ENCODE data around the gene NELFB. TPM values are rescaled to one million over a fixed set of nuclear protein-coding genes. Genes with fewer than 3 reads are reported as not detected.

The NELFB gene
- total RNA-seq, 2 donors from 2014 or later: 73.3 to 86.6 TPM

DNA sequence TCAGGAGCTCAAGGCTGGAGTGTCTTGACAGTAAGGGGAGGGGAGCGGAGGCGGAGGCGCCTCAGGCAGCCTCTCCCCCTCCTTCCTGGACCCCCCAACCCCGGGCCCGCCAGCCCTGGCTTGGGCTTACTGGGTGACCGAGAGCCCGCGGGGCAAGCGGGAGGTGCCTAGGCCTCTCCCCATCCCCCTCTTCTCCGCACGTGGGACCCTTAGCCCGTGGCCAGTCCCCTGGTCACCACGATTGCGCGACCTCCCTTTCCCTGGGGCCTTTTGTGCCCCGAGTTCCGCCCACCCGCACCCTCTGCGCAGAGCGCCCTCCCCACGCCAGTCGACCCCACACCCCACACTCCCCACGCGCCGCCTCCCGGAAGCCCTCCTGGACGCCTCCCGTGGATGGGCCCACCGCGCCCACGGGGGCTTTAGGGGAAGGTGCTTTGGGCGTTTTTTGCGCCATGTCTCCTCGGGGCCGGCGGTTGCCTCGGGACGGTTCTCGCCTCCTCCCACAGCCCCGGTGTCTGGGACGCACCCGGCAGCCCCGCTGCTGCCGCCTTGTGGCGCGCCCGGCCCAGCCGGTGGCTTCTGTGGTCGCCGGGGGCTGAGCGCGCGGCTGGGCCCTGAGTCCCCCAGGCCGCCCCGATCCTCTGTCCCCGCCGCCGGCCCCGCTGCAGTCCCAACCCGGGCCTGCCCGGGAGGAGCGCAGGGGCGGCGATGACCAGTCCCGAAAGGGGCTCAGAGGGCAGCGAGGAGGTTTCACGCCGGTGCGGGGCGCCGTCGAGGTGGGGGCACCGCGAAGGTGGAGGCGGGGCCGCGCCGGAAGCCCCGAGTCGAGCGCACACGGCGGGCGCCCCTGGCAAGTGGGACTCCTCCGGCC is 25.6 kb downstream of the NELFB start:
- peaks cover 9% of the 10 kb centered on the region for H3K4me1 Mint-ChIP-seq
- no peaks in the 10 kb centered on the region for H3K36me3 ChIP-seq (ENCODE audit: control insufficient read depth, insufficient read depth, low read length)
- peaks cover 3% of the 10 kb centered on the region for H3K36me3 Mint-ChIP-seq (ENCODE audit: low read depth)
- H3K27ac ChIP-seq (ENCODE audit: low read depth, low read length): no peak overlapping the region
- H3K27me3 ChIP-seq (ENCODE audit: control insufficient read depth, insufficient read depth, low read length, poor library complexity, severe bottlenecking): no peaks in the 10 kb centered on the region
- peak; percentile 87 for DNase-seq
- peaks cover 10% of the 10 kb centered on the region for H3K4me1 ChIP-seq (ENCODE audit: control insufficient read depth, insufficient read depth, low read length)
- H3K4me3 ChIP-seq (ENCODE audit: low read length): no peak overlapping the region
- H3K9me3 Mint-ChIP-seq: no peaks in the 10 kb centered on the region
- WGBS, 2 experiments (ENCODE audit: insufficient coverage in 1 of 2, insufficient read length in 1 of 2): 82 to 85% methylated on average over 42 to 85 of the region's 85 CpGs
- TF ChIP-seq, protein P1, sequence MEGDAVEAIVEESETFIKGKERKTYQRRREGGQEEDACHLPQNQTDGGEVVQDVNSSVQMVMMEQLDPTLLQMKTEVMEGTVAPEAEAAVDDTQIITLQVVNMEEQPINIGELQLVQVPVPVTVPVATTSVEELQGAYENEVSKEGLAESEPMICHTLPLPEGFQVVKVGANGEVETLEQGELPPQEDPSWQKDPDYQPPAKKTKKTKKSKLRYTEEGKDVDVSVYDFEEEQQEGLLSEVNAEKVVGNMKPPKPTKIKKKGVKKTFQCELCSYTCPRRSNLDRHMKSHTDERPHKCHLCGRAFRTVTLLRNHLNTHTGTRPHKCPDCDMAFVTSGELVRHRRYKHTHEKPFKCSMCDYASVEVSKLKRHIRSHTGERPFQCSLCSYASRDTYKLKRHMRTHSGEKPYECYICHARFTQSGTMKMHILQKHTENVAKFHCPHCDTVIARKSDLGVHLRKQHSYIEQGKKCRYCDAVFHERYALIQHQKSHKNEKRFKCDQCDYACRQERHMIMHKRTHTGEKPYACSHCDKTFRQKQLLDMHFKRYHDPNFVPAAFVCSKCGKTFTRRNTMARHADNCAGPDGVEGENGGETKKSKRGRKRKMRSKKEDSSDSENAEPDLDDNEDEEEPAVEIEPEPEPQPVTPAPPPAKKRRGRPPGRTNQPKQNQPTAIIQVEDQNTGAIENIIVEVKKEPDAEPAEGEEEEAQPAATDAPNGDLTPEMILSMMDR (conservative IDR thresholded peaks at IDR 0.05): peak; percentile 77
- H3K27me3 Mint-ChIP-seq (ENCODE audit: insufficient read depth): peaks cover 15% of the 10 kb centered on the region
- no peak overlapping the region for H3K9ac ChIP-seq (ENCODE audit: extremely low read depth, low read length, poor library complexity, severe bottlenecking)
- peak overlapping the region; percentile 49 for H3K4me3 Mint-ChIP-seq
- no peak overlapping the region for H3K27ac Mint-ChIP-seq
- H3K9me3 ChIP-seq (ENCODE audit: control insufficient read depth, low read length): no peaks in the 10 kb centered on the region

DNA sequence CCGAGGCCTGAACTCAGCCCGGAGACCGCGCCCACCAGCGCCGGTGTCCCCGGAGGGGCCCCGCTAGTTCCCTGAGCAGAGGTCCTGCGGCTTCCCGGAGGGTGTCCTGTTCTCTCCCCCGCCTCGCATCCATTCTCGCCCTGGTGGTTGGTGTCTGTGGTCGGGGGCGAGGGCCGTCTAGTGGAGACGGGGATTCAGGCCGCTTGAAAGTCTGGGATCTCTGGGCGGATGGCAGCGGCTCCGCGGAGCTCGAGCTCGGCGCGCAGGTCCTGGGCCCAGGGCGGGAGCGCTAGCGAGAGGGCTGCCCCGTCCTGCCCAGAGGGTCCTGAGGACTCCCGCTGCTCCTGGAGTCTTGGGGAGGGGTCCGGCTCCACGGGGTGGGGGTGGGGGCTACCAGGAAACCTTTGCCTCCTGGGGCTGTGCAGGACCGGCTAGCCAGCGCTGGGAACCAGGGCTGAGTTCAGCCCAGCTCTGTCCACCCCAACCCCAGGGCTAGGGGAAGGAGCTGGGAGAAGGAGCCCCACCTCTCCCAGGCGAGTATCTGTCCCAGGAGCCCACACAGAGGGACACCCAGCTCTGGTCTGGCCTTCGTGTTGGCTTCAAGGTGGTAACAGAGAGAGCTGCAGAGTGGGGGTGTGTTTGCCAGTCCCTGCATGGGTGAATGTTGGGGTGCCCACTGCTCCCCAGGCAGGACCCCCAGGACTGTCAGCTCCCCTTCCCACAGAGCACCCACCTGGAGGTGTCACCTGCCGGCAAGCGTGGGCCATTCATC is 26.4 kb downstream of the NELFB start:
- H3K9ac ChIP-seq (ENCODE audit: extremely low read depth, low read length, poor library complexity, severe bottlenecking): no peak overlapping the region
- H3K27me3 ChIP-seq (ENCODE audit: control insufficient read depth, insufficient read depth, low read length, poor library complexity, severe bottlenecking): no peaks in the 10 kb centered on the region
- Mint-ChIP-seq H3K4me1 (peaks cover 6% of the 10 kb centered on the region), H3K27me3 (ENCODE audit: insufficient read depth) (peaks cover 15% of the 10 kb centered on the region), H3K36me3 (ENCODE audit: low read depth) (peaks cover 3% of the 10 kb centered on the region), H3K4me3 (peak overlapping the region; percentile 49), H3K9me3 (no peaks in the 10 kb centered on the region), H3K27ac (no peak overlapping the region)
- peak; percentile 87 for DNase-seq
- no peak overlapping the region for H3K4me3 ChIP-seq (ENCODE audit: low read length)
- no peak overlapping the region for H3K27ac ChIP-seq (ENCODE audit: low read depth, low read length)
- no peaks in the 10 kb centered on the region for H3K9me3 ChIP-seq (ENCODE audit: control insufficient read depth, low read length)
- peaks cover 5% of the 10 kb centered on the region for H3K4me1 ChIP-seq (ENCODE audit: control insufficient read depth, insufficient read depth, low read length)
- TF ChIP-seq, protein P1 (conservative IDR thresholded peaks at IDR 0.05): no peak
- WGBS, 2 experiments (ENCODE audit: insufficient coverage in 1 of 2, insufficient read length in 1 of 2): 88 to 95% methylated on average over 9 to 39 of the region's 39 CpGs
- H3K36me3 ChIP-seq (ENCODE audit: control insufficient read depth, insufficient read depth, low read length): no peaks in the 10 kb centered on the region

DNA sequence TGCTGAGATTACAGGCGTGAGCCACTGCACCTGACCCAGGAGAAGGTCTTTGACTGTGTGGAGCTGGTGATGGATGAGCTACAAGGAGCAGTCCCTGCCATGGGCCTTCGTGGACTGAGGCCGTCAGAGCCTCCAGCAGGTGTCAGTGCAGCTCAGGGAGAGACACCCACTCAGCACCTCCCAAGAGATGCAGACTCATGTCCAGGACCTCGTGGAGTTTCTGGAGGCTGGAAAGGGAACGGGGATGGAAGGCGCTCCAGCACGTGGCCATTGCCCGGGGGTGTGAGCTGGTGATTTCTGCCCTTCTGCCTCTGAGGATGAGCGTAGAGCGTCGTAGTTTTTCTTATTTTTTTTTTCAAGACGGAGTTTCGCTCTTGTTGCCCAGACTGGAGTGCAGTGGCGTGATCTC is 31.9 kb downstream of the NELFB start:
- Mint-ChIP-seq H3K36me3 (ENCODE audit: low read depth) (peaks cover 5% of the 10 kb centered on the region), H3K4me3 (no peak overlapping the region), H3K27me3 (ENCODE audit: insufficient read depth) (peaks cover 19% of the 10 kb centered on the region), H3K9me3 (peaks cover 7% of the 10 kb centered on the region), H3K27ac (no peak overlapping the region), H3K4me1 (peaks cover 1% of the 10 kb centered on the region)
- TF ChIP-seq, protein P1 (conservative IDR thresholded peaks at IDR 0.05): peak; percentile 79
- Histone ChIP-seq H3K27ac (ENCODE audit: low read depth, low read length) (no peak overlapping the region), H3K4me1 (ENCODE audit: control insufficient read depth, insufficient read depth, low read length) (no peaks in the 10 kb centered on the region), H3K36me3 (ENCODE audit: control insufficient read depth, insufficient read depth, low read length) (no peaks in the 10 kb centered on the region), H3K4me3 (ENCODE audit: low read length) (no peak overlapping the region), H3K9me3 (ENCODE audit: control insufficient read depth, low read length) (no peaks in the 10 kb centered on the region), H3K27me3 (ENCODE audit: control insufficient read depth, insufficient read depth, low read length, poor library complexity, severe bottlenecking) (no peaks in the 10 kb centered on the region), H3K9ac (ENCODE audit: extremely low read depth, low read length, poor library complexity, severe bottlenecking) (no peak overlapping the region)
- WGBS, 2 experiments (ENCODE audit: insufficient coverage in 1 of 2, insufficient read length in 1 of 2): 71 to 86% methylated on average over 8 to 14 of the region's 14 CpGs
- peak; percentile 91 for DNase-seq

Data from endodermal cell (in vitro differentiated cells).